ENCODE results near the gene NLN.

- TF ChIP-seq, protein P1, sequence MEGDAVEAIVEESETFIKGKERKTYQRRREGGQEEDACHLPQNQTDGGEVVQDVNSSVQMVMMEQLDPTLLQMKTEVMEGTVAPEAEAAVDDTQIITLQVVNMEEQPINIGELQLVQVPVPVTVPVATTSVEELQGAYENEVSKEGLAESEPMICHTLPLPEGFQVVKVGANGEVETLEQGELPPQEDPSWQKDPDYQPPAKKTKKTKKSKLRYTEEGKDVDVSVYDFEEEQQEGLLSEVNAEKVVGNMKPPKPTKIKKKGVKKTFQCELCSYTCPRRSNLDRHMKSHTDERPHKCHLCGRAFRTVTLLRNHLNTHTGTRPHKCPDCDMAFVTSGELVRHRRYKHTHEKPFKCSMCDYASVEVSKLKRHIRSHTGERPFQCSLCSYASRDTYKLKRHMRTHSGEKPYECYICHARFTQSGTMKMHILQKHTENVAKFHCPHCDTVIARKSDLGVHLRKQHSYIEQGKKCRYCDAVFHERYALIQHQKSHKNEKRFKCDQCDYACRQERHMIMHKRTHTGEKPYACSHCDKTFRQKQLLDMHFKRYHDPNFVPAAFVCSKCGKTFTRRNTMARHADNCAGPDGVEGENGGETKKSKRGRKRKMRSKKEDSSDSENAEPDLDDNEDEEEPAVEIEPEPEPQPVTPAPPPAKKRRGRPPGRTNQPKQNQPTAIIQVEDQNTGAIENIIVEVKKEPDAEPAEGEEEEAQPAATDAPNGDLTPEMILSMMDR (IDR thresholded peaks at IDR 0.05; ENCODE audit: borderline replicate concordance, extremely low read depth, low read length, poor library complexity, severe bottlenecking), result no peak
- TF ChIP-seq EZH2 (IDR thresholded peaks at IDR 0.05; ENCODE audit: borderline replicate concordance, low read depth, low read length, severe bottlenecking), result no peak
These were observed 145.7 kb downstream of the NLN start for GRCh38 chr5:65867542-65868195.

All from DND-41 (cell line).